Cardiac muscle cell (in vitro differentiated cells and primary cell): ENCODE measurements around the gene OCEL1. TPM values are rescaled to one million over a fixed set of nuclear protein-coding genes. Genes with fewer than 3 reads are reported as not detected.
A peak's percentile ranks its signal among the peaks of the same experiment; 100 is the strongest.

Experiments
- DNase-seq, 2 donors: peaks; one replicate each; pipeline versions ENCODE4 v3.0.0 to v3.0.0-alpha.2; 2010 to 2017; ENCODE audit warnings: low read depth in 1 of 2, low spot score in 1 of 2
- H3K27ac ChIP-seq: fragments of 200-600 bp; sonication (generic); 2 replicates; pipeline ENCODE4 v1.5.1; 2016
- H3K27me3 ChIP-seq: fragments of 200-600 bp; sonication (generic); 2 replicates; pipeline ENCODE4 v1.6.0; 2016; ENCODE audit warnings: control low read depth
- H3K36me3 ChIP-seq: fragments of 200-600 bp; sonication (generic); 2 replicates; pipeline ENCODE4 v1.5.1; 2016; ENCODE audit warnings: control low read depth
- H3K4me1 ChIP-seq: fragments of 200-600 bp; sonication (generic); 2 replicates; pipeline ENCODE4 v1.8.1; 2017; ENCODE audit warnings: low read depth, mild to moderate bottlenecking, mixed run types
- H3K4me3 ChIP-seq: fragments of 200-600 bp; sonication (generic); 2 replicates; pipeline ENCODE4 v1.5.1; 2016; ENCODE audit warnings: mild to moderate bottlenecking
- H3K9me3 ChIP-seq: fragments of 200-600 bp; sonication (generic); 2 replicates; pipeline ENCODE4 v1.5.1; 2017; ENCODE audit warnings: low read depth, mild to moderate bottlenecking, control low read depth
- polyA plus RNA-seq: library from polyadenylated mRNA; unstranded; fragments of >200 nt; fragmentation: Nextera tagmentation; extraction: Ambion mirVana; gene quantifications from 2 replicates; pipeline ENCODE4 v1.2.1, GENCODE V29; 2016
- total RNA-seq: library from RNA; depleted of rRNA; stranded (reverse); fragments of >200 nt; gene quantifications from 2 replicates; pipeline ENCODE4 v1.2.3, GENCODE V29; 2016
- TF ChIP-seq, protein P1 (sequence below): IDR thresholded peaks from 2 replicates; pipeline ENCODE4 v1.5.1; 2012; ENCODE audit warnings: low read depth, mild to moderate bottlenecking, low read length

The OCEL1 gene
- total and polyA plus RNA-seq, 2 experiments from 2014 or later = 14.5 to 31.3 TPM

DNA sequence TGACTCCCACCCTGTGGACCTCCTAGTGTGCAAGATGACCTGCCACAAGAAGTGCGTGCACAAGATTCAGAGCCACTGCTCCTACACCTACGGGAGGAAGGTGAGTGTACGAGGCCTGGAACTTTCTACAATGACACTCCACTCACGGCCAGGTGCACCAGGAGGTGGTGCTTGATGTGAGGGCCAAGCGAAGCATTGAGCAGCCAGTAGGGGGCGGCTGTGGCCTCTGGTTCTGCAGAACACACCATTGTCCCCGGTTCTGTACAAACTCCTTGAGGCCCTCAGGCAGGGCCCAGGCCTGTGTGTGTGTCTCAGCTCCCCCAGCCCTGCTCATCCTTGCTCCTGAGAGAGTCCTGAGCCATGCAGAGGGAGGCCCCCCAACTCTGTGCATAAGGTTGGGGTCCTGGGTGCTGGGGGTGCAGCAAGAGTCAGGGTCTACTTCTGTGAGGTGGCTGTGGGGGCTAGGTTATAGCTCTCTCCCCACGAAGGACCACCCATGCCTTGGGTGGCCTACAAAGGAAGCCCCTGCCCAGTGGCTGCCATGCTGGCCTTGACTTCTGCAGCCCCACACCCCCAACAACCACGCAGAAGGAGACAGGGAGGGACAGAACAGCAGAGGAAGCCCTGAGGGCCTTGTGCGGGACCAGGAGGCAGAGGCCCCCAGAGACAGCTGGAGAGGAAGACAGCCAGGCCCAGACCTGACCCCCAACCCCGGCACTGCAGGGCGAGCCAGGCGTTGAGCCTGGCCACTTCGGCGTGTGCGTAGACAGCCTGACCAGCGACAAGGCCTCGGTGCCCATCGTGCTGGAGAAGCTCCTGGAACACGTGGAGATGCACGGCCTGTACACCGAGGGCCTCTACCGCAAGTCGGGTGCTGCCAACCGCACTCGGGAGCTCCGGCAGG, 20.5 kb upstream of the OCEL1 start:
- no peak overlapping the region for H3K4me3 ChIP-seq
- DNase-seq = peak; percentile 72
- H3K4me1 ChIP-seq = no peaks in the 10 kb centered on the region
- H3K36me3 ChIP-seq = peaks cover 14% of the 10 kb centered on the region
- H3K27ac ChIP-seq = no peak overlapping the region
- no peaks in the 10 kb centered on the region for H3K27me3 ChIP-seq
- TF ChIP-seq, protein P1, sequence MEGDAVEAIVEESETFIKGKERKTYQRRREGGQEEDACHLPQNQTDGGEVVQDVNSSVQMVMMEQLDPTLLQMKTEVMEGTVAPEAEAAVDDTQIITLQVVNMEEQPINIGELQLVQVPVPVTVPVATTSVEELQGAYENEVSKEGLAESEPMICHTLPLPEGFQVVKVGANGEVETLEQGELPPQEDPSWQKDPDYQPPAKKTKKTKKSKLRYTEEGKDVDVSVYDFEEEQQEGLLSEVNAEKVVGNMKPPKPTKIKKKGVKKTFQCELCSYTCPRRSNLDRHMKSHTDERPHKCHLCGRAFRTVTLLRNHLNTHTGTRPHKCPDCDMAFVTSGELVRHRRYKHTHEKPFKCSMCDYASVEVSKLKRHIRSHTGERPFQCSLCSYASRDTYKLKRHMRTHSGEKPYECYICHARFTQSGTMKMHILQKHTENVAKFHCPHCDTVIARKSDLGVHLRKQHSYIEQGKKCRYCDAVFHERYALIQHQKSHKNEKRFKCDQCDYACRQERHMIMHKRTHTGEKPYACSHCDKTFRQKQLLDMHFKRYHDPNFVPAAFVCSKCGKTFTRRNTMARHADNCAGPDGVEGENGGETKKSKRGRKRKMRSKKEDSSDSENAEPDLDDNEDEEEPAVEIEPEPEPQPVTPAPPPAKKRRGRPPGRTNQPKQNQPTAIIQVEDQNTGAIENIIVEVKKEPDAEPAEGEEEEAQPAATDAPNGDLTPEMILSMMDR = peak; percentile 76
- no peaks in the 10 kb centered on the region for H3K9me3 ChIP-seq

DNA sequence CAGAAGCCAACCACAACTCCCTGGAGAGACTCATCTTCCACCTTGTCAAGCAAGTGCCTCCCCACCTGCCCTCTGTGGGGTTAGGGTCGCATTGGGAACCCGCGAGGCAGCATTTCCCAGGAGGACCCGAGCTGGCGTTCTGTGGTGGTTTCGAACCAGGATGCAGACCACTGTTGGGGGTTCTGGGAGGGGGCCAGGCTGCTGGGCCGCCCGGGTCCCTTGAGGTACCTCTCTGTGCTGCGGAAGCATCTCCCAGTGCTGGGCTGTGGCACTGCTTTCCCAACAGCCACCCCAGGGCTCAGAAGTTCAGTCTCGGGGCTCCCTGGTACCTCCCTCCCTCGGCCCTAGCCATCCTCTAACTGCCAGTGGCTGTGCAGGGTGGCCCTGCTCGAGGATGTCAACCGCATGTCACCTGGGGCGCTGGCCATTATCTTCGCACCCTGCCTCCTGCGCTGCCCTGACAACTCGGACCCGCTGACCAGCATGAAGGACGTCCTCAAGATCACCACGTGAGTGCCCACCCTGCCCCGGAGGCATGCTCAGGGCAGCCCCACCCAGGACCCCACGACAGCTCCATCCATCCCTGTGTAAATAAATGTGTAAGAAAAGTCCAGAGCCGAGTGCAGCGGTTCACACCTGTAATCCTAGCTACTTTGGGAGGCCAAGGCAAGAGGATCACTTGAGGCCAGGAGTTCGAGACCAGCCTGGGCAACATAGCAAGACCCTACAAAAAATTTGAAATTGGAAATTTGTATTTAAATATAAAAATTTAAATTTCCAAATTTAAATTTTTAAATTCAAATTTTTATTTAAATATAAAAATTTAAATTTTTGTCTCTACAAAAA, 19.1 kb upstream of the OCEL1 start:
- H3K4me3 ChIP-seq = no peak overlapping the region
- H3K36me3 ChIP-seq = peaks cover 12% of the 10 kb centered on the region

DNA sequence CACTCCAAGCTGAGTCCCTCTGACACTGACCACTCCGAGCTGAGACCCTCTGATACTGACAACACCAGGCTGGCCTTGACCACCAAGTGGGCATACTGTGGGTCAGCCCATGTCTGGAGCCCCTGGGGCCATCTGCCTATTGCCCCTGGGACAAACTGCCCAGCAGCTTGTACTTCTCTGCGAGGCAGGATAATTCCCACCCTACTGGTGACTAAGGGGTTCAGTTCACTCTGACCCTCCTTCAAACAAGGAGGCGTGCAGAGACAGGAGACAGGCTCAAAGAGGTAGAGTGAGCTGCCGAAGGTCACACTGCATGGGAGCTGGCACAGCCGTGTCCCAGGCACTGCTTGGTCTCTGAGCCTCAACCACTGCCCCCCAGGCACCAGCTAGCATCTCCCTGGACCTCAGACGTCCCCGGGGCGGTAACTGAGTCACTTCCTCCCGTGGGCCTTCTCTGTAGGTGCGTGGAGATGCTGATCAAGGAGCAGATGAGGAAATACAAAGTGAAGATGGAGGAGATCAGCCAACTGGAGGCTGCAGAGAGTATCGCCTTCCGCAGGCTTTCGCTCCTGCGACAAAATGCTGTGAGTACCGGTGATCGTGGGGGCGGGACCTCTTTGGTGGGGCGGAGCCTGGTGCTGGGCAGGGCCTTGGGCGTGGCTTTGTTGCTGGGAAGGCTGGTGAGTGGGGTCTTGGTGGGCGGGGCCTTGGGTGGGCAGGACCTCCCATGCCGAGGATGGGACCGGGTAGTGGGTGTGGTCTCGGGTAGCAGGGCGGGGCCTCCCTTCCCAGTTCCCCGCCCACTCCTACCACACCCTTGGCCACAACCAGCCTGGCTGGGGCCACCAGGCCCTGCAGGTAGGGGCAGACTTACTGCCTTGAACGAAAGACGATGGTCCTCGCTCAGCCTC, 16.6 kb upstream of the OCEL1 start:
- Histone ChIP-seq H3K4me1 (peaks cover under 1% of the 10 kb centered on the region), H3K36me3 (peaks cover 9% of the 10 kb centered on the region), H3K27me3 (no peaks in the 10 kb centered on the region), H3K4me3 (no peak overlapping the region), H3K9me3 (no peaks in the 10 kb centered on the region), H3K27ac (no peak overlapping the region)
- TF ChIP-seq, protein P1 = no peak
- DNase-seq = peak; percentile 34 to 45

More for the DNA sequence above, 19.1 kb upstream of the OCEL1 start:
- DNase-seq = no peak
- Histone ChIP-seq H3K9me3 (no peaks in the 10 kb centered on the region), H3K4me1 (no peaks in the 10 kb centered on the region), H3K27me3 (no peaks in the 10 kb centered on the region), H3K27ac (no peak overlapping the region)
- TF ChIP-seq, protein P1 = no peak

DNA sequence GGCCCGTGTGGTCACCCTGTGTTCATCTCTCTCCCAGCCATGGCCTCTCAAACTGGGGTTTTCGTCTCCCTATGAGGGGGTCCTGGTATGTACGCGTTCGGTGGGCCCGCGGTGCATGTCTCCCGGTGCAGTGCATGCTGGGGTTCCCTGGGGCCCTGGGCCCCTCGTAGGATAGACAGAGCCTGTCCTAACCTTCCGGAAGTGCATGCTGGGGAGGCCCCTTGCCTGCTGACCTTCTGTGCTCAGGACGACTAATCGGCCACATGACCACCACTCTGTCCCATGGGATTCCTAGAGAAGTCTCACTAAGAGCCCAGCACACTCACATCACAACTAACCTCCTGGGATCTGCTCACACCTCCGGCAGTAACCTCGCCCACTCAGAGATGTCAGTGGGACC, 15.7 kb upstream of the OCEL1 start:
- H3K27me3 ChIP-seq = no peaks in the 10 kb centered on the region
- no peak for DNase-seq
- TF ChIP-seq, protein P1 = no peak
- H3K4me3 ChIP-seq = no peak overlapping the region
- no peak overlapping the region for H3K27ac ChIP-seq
- no peaks in the 10 kb centered on the region for H3K9me3 ChIP-seq
- peaks cover 9% of the 10 kb centered on the region for H3K36me3 ChIP-seq
- H3K4me1 ChIP-seq = peaks cover 4% of the 10 kb centered on the region
